ENCODE measurements around the gene KRTAP4-6.
"Not testable (repeated sequence)": the region's sequence is repeated elsewhere in the genome, so short reads cannot be mapped to it uniquely, and the experiment has no call there.

The KRTAP4-6 gene

GRCh38 chr17:41140360-41141131, at the start of gene KRTAP4-6:
TSS of gene KRTAP4-6 (minus strand) at chr17:41140544. CDS start at chr17:41140487, 57 bp downstream.
- in situ Hi-C loops (cut with MboI; ENCODE audit: low sequenced_read_pairs) = no loop called here

DNA sequence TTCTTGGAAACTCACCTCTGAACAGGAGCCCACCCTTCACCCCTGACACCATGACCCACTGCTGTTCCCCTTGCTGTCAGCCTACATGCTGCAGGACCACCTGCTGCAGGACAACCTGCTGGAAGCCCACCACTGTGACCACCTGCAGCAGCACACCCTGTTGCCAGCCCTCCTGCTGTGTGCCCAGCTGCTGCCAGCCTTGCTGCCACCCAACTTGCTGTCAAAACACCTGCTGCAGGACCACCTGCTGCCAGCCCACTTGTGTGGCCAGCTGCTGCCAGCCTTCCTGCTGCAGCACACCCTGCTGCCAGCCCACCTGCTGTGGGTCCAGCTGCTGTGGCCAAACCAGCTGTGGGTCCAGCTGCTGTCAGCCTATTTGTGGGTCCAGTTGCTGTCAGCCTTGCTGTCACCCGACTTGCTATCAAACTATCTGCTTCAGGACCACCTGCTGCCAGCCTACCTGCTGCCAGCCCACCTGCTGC, 49.5 kb upstream of the KRTAP4-6 start, which contains the start of gene KRTAP9-1:
Gene KRTAP9-1, plus strand, starts transcription at position 51 of the 482 bp plus-strand sequence. Its CDS starts 0 bp downstream, at position 51.
- in situ Hi-C loops (cut with MboI; ENCODE audit: low sequenced_read_pairs) = not testable (repeated sequence)

GRCh38 chr17:41186872-41187271, 46.5 kb upstream of the KRTAP4-6 start:
- in situ Hi-C loops (cut with MboI; ENCODE audit: low sequenced_read_pairs) = no loop called here

DNA sequence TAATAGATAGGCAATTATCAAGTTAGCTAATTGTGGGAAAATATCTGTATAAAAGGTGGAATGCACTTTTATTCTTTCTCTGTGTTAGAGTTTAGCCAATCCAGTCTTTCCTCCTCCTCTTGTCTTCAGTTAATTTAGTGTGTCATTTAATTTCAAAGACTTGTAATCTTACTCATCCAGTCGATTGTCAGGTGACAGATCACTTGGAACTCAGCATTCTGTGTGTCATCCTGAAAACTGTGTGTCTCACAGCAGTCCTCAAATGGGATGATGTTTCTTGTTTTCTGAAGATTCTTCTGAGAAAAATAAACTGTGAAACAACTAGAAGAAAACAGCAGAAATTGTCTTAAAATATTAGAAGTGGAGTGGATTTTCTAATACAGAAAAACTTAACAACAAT, 44.7 kb upstream of the KRTAP4-6 start:
- in situ Hi-C loops (cut with MboI; ENCODE audit: low sequenced_read_pairs) = no loop called here

GRCh38 chr17:41184480-41184961, 44.2 kb upstream of the KRTAP4-6 start, which contains the start of gene KRTAP4-1:
TSS of gene KRTAP4-1 (minus strand) at chr17:41184911. CDS start at chr17:41184854, 57 bp downstream.
- in situ Hi-C loops (cut with MboI; ENCODE audit: low sequenced_read_pairs) = no loop called here

DNA sequence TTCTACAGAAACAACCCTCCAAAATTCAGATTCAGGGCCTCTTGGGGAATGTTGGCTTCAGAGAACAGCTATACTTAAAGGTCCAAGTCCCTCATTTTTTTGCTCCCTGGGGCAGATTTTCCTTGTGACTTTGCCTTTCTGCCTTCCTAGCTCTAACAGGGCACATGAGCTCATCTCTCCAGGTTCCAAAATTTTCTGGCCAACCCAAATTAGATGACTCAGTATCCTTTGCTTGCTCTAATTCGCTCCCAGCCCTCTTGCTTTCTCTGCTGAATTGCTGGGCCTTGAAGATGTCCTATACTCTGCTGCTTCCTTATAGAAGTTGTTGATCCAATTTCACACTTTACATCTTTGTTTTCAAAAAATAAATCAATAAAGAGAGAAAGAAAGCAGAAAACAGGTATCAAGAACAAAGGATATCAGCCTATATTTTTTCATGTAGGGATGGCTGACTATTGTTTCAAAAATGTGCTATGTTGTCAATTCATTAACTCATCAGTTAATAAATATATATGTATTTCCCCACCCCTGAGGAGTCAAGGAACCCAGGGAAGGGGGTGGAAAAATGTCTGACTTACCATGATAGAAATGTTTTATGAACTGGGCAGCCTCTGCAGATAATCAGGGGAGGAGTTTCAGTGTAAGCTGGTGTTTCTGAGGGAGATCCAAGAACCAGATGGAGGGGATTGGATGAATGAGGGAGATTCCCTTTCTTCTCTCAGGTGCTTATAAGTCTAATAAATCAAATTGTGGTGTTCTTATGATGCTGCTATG, 38.7 kb upstream of the KRTAP4-6 start:
- in situ Hi-C loops (cut with MboI; ENCODE audit: low sequenced_read_pairs) = no loop called here

GRCh38 chr17:41178341-41178740, 38.0 kb upstream of the KRTAP4-6 start:
- in situ Hi-C loops (cut with MboI; ENCODE audit: low sequenced_read_pairs) = no loop called here

GRCh38 chr17:41177727-41178271, 37.5 kb upstream of the KRTAP4-6 start, which contains the start of gene KRTAP4-2:
TSS of gene KRTAP4-2 (minus strand) at chr17:41178221. CDS start at chr17:41178164, 57 bp downstream.
- in situ Hi-C loops (cut with MboI; ENCODE audit: low sequenced_read_pairs) = no loop called here

DNA sequence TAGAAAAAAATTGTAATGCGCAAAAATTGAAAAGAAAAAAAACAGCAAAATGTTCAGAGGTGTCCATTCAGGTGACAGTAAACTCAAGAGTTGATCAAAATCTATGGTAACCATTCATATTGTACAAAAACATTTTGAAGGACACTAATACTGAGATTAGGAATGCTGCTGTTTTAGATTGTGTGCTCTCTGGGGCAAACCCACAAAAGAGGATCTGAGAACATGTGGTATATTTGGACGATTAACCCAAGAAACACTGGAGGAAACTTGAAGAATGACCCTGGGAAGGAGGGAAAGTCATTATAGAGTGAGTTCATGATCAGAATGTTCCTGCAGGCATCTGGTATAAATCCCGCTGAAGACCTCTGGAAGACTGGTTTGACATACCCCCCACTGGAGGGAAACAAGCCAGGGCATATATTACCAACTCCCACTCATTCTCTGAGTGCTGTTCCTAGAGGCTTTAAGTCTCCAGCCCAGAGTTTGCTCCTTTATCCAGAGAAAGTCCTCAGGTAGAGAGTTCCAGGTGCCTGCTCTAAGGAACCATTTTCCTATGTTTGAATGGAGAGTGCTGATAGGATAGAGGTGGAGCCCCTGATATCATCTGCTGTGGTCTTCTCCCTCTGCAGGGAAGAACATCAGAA, 36.5 kb upstream of the KRTAP4-6 start:
- in situ Hi-C loops (cut with MboI; ENCODE audit: low sequenced_read_pairs) = no loop called here

GRCh38 chr17:41171886-41172285, 31.5 kb upstream of the KRTAP4-6 start:
- in situ Hi-C loops (cut with MboI; ENCODE audit: low sequenced_read_pairs) = no loop called here

- in situ Hi-C loops (cut with MboI; ENCODE audit: low sequenced_read_pairs) = no loop called here
Measured at GRCh38 chr17:41168121-41168520, 27.8 kb upstream of the KRTAP4-6 start, which contains the start of gene KRTAP4-3. TSS of gene KRTAP4-3 (minus strand) at chr17:41168221. CDS start at chr17:41168172, 49 bp downstream.

GRCh38 chr17:41167561-41167960, 27.2 kb upstream of the KRTAP4-6 start:
- in situ Hi-C loops (cut with MboI; ENCODE audit: low sequenced_read_pairs) = no loop called here

DNA sequence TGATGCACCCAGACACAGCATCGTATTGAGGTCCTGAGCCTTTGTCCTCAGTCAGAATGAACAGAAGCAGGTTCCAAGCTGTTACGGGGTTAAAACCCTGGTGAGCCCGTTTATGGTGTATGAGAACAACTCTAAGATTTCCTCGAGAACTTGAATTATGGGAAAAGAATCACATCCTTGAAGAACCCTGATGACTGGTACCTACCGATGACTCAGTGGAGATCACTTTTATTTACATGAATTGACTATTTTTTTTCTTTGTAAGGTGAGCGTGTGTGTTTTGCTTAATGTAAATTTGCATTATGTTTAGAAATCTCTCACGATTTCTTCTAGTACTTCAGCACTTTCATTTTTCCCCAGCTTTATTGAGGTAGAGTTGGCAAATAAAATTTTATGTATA, 23.5 kb upstream of the KRTAP4-6 start:
- in situ Hi-C loops (cut with MboI; ENCODE audit: low sequenced_read_pairs) = no loop called here

DNA sequence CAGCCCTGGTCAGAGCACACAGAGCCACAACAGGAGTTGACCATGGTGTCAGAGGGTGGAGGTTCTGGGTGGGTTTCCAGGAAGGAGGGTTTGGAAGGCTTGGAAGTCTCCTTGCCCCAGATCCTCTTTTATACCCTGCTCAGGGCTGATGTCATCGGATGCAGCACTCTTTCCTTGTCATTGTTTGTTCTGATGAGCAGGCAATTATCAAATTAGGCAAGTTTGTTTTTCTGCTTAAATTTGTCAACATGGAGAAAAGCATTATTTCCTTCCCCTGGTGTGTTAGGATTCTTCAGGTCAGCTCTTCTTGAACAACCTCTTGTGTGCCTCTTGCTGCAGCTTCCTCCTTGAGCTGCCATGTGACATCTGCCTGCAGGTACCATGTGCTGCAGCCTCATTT, 20.3 kb upstream of the KRTAP4-6 start, which contains the start of gene KRTAP4-4:
Gene KRTAP4-4, minus strand, starts transcription at position 101 of the 400 bp plus-strand sequence. Its CDS starts 57 bp downstream, at position 44.
- in situ Hi-C loops (cut with MboI; ENCODE audit: low sequenced_read_pairs) = no loop called here

DNA sequence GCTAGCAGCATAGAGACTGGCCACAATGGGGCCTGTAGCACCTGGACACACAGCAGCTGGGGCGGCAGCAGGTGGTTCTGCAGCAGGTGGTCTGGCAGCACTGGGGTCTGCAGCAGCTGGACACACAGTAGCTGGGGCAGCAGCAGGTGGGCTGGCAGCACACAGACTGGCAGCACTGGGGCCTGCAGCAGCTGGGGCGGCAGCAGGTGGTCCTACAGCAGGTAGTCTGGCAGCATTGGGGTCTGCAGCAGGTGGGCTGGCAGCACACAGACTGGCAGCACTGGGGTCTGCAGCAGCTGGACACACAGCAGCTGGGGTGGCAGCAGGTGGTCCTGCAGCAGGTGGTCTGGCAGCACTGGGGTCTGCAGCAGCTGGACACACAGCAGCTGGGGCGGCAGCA, 19.8 kb upstream of the KRTAP4-6 start:
- in situ Hi-C loops (cut with MboI; ENCODE audit: low sequenced_read_pairs) = not testable (repeated sequence)

DNA sequence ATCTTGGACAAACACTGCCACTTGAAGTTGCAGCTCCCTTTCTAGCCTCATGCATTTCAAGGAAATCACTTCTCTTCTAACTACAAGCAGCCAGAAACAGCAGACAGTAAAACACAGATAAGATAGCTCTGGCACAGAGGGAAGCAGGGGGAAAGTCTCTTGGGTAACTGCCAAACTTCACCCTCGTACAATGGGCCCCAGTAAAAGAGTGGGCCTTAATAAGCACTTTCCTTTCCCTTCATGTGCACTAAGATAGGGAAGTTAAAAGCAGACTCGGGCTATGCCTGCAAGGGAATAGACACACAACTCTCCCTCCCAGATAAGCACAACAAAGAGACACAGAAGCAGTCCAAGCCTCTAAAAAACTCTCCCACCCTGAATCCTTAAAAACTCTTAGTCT, 13.5 kb upstream of the KRTAP4-6 start:
- in situ Hi-C loops (cut with MboI; ENCODE audit: low sequenced_read_pairs) = no loop called here

GRCh38 chr17:41151525-41151924, 11.2 kb upstream of the KRTAP4-6 start:
- in situ Hi-C loops (cut with MboI; ENCODE audit: low sequenced_read_pairs) = no loop called here

DNA sequence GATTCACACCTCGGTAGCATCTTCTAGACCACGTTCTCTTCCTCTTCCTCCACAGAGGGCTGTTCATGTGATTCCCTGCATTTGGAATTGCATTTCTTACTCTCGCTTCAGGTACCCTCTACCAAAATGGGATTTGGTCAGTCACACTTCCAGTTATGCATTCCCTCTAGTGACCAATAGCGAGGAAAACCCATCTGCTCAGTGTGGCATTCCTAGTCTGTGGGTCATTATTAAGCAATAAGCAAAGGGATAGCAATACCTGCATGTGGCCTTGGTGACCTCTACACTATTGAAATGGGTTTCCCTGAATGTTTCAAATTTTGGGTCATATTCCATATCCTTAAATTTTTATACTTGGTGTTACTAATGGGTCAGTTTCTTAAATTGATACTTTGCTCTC, 9.7 kb upstream of the KRTAP4-6 start:
- in situ Hi-C loops (cut with MboI; ENCODE audit: low sequenced_read_pairs) = no loop called here

DNA sequence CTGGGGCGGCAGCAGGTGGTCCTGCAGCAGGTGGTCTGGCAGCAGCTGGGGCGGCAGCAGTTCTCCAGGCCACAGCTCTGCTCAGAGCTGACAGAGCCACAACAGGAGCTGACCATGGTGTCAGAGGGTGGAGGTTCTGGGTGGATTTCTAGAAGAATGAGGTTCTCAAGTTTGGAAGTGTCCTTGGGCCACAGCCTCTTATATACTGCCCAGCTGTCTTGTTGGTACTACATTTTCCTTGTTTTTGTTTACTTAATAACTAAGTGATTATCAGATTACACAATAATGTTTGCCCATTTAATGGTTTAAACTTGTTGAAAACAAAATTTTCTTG, 9.3 kb upstream of the KRTAP4-6 start, which contains the start of gene KRTAP4-5:
Gene KRTAP4-5, minus strand, starts transcription at position 174 of the 334 bp plus-strand sequence. Its CDS starts 58 bp downstream, at position 116.
- in situ Hi-C loops (cut with MboI; ENCODE audit: low sequenced_read_pairs) = no loop called here

GRCh38 chr17:41148971-41149651, 8.8 kb upstream of the KRTAP4-6 start:
- in situ Hi-C loops (cut with MboI; ENCODE audit: low sequenced_read_pairs) = not testable (repeated sequence)
